Muscle of back (tissue), 11 donors: Measurements from ENCODE around the gene GIMAP4. TPM values are rescaled to one million over a fixed set of nuclear protein-coding genes. Genes with fewer than 3 reads are reported as not detected.
"Not testable (repeated sequence)": the region's sequence is repeated elsewhere in the genome, so short reads cannot be mapped to it uniquely, and the experiment has no call there.

Source experiments
- DNase-seq, 3 donors: peaks; one replicate each; pipeline versions ENCODE4 v3.0.0 to v3.0.0-alpha.2; 2013
- polyA plus RNA-seq, 10 donors: library from polyadenylated mRNA; unstranded; fragments of 120-200 nt; gene quantifications; one replicate each; pipeline ENCODE4 v1.2.1, GENCODE V29; 2013; ENCODE audit not compliant: insufficient read length in 10 of 10

GIMAP4 gene
- polyA plus RNA-seq, 10 donors, result 17.1 to 32.7 (median 21.8) TPM

GRCh38 chr7:150579979-150580637, 12.9 kb downstream of the GIMAP4 start:
- not testable (repeated sequence) for DNase-seq

GRCh38 chr7:150580638-150581394, 13.6 kb downstream of the GIMAP4 start:
- DNase-seq, result no peak

GRCh38 chr7:150585199-150585598, 18.0 kb downstream of the GIMAP4 start:
- no peak for DNase-seq

GRCh38 chr7:150586068-150586784, 19.0 kb downstream of the GIMAP4 start:
- DNase-seq, result no peak

GRCh38 chr7:150586785-150587152, 19.6 kb downstream of the GIMAP4 start:
- DNase-seq, result no peak

DNA sequence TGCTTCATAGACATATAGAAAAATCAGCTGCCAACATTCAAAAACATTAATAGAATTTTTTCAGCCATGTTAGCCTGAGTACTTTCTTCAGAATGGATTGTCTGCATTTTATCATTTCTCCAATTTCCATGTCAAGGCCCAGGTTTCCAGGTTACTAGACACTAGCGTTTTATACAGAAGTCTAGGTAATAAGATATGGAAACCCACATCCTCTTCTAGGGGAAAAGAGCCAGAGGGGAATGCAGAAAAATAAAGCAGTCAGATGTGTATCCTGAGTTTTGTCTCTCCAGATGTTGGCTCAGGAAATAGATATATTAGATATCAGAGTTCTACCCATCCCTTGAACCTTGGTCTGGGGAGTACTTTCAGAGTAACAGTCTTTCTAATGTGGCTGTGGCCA, 20.4 kb downstream of the GIMAP4 start:
- DNase-seq, result no peak

DNA sequence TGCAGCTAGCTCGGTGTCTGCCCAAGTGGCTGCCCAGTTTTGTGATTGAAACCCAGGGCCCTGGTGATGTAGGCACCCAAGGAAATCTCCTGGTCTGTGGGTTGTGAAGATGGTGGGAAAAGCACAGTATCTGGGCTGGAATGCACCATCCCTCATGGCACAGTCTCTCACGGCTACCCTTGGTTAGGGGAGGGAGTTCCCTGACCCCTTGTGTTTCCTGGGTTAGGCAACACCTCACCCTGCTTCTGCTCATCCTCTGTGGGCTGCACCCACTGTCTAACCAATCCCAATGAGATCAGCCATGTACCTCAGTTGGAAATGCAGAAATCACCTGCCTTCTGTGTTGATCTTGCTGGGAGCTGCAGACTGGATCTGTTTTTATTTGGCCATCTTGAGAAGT, 27.6 kb downstream of the GIMAP4 start:
- DNase-seq, result no peak

GRCh38 chr7:150595361-150595760, 28.2 kb downstream of the GIMAP4 start:
- DNase-seq, result no peak

DNA sequence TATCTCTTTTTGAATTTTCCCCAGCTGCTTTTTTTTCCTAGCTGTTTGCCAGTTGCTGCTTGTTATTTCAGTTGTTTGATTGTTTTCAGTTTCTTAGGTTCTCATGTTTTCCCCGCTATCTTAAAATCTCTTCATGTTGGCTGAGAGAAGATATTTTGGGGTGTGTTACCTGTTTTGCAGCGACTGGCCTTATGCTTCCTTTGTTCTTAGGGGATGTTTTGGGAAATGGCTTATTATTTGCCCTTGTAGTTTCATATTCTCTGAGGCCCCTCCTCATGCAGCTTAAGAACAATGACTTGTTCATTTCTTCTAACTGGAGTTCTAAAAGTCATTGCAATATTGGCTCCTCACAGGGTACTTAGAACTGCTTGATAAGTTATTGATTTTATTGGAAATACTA, 36.4 kb downstream of the GIMAP4 start:
- DNase-seq, result not testable (repeated sequence)

GRCh38 chr7:150610233-150610632, 43.0 kb downstream of the GIMAP4 start:
- DNase-seq, result no peak

GRCh38 chr7:150612925-150613324, 45.7 kb downstream of the GIMAP4 start:
- DNase-seq, result no peak

- no peak for DNase-seq
Measured at GRCh38 chr7:150613880-150614279, 46.7 kb downstream of the GIMAP4 start.

DNA sequence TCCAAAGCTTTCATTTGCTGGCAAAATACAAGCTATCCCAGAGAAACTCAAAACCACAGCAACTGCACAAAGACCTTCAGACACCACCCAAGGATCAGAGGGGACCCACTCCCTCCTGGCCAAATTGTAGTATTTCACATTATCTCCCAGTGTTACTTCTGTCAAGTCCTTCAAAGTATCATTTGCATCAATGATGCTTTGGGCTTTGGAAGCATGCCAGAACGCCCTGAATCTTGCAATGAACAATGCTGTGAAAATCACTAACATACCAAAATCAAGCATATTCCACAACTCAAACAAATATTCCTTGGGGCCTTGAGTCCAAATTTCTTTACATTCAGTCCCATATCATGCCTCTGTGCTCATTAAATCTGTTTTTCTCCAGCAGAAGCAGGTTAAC, 47.2 kb downstream of the GIMAP4 start:
- DNase-seq, result not testable (repeated sequence)

GRCh38 chr7:150615221-150615755, 48.1 kb downstream of the GIMAP4 start:
- DNase-seq, result not testable (repeated sequence)

- DNase-seq, result no peak
Measured at GRCh38 chr7:150620061-150620460, 52.9 kb downstream of the GIMAP4 start.

- DNase-seq, result no peak
Measured at GRCh38 chr7:150620617-150621371, 53.6 kb downstream of the GIMAP4 start.

- DNase-seq, result no peak
Measured at GRCh38 chr7:150621376-150621775, 54.2 kb downstream of the GIMAP4 start.
